GM23248 (cell line): ENCODE data around the gene HOXB5. TPM values are rescaled to one million over a fixed set of nuclear protein-coding genes. Genes with fewer than 3 reads are reported as not detected.

ENCODE experiments used
- DNase-seq: peaks from one replicate; pipeline ENCODE4 v3.0.0-alpha.2; 2015
- H2AFZ ChIP-seq: fragments of 200-600 bp; sonication (generic); 2 replicates; pipeline ENCODE4 v1.6.1; 2016; ENCODE audit warnings: antibody characterized with exemption
- H3F3A ChIP-seq: fragments of 200-600 bp; sonication (generic); 2 replicates; pipeline ENCODE4 v1.6.1; 2016; ENCODE audit warnings: mild to moderate bottlenecking, antibody characterized with exemption, mixed run types; ENCODE audit not compliant: insufficient read depth
- H3K27ac ChIP-seq: fragments of 200-600 bp; sonication (generic); 2 replicates; pipeline ENCODE4 v1.5.1; 2016; ENCODE audit warnings: mild to moderate bottlenecking
- H3K27me3 ChIP-seq: fragments of 200-600 bp; sonication (generic); replicated peaks from 2 replicates; pipeline ENCODE4 v1.6.1; 2016; ENCODE audit warnings: mild to moderate bottlenecking; ENCODE audit not compliant: insufficient read depth
- H3K36me3 ChIP-seq: fragments of 200-600 bp; sonication (generic); 2 replicates; pipeline ENCODE4 v1.6.1; 2016; ENCODE audit warnings: low read depth, mild to moderate bottlenecking
- H3K4me1 ChIP-seq: fragments of 200-600 bp; sonication (generic); 2 replicates; pipeline ENCODE4 v1.6.1; 2016; ENCODE audit warnings: mild to moderate bottlenecking; ENCODE audit not compliant: insufficient read depth
- H3K4me2 ChIP-seq: fragments of 200-600 bp; sonication (generic); one replicate; pipeline ENCODE4 v1.6.1; 2016; ENCODE audit warnings: mild to moderate bottlenecking; ENCODE audit not compliant: unreplicated experiment
- H3K4me3 ChIP-seq: fragments of 200-600 bp; sonication (generic); 2 replicates; pipeline ENCODE4 v1.5.1; 2016; ENCODE audit warnings: mild to moderate bottlenecking
- H3K79me2 ChIP-seq: fragments of 200-600 bp; sonication (generic); 2 replicates; pipeline ENCODE4 v1.6.1; 2016; ENCODE audit warnings: mild to moderate bottlenecking; ENCODE audit not compliant: insufficient read depth
- H3K9ac ChIP-seq: fragments of 200-600 bp; sonication (generic); 2 replicates; pipeline ENCODE4 v1.6.1; 2016; ENCODE audit warnings: mild to moderate bottlenecking
- H3K9me2 ChIP-seq: fragments of 200-600 bp; sonication (generic); 2 replicates; pipeline ENCODE4 v1.6.1; 2016; ENCODE audit warnings: mixed run types, mild to moderate bottlenecking, moderate library complexity; ENCODE audit not compliant: insufficient read depth
- H3K9me3 ChIP-seq: fragments of 200-600 bp; sonication (generic); one replicate; pipeline ENCODE4 v1.6.1; 2017; ENCODE audit warnings: low read depth
- H4K20me1 ChIP-seq: fragments of 200-600 bp; sonication (generic); 2 replicates; pipeline ENCODE4 v1.6.0; 2016; ENCODE audit not compliant: insufficient read depth
- EZH2 ChIP-seq: fragments of 200-600 bp; sonication (generic); IDR thresholded peaks from 2 replicates; pipeline ENCODE4 v1.6.1; 2018; ENCODE audit warnings: antibody characterized with exemption, mild to moderate bottlenecking; ENCODE audit not compliant: insufficient read depth, poor library complexity, severe bottlenecking
- EZH2phosphoT487 ChIP-seq: fragments of 200-600 bp; sonication (generic); IDR thresholded peaks from 2 replicates; pipeline ENCODE4 v1.6.1; 2018; ENCODE audit warnings: antibody characterized with exemption, moderate library complexity, mild to moderate bottlenecking, low read depth; ENCODE audit not compliant: insufficient read depth
- WGBS, 2 experiments: methylation state at CpG; one replicate each; pipeline ENCODE4 v1.1.6; 2015 to 2017; ENCODE audit warnings: low lambda C conversion rate in 2 of 2, low coverage in 1 of 2; ENCODE audit errors: missing lambda C conversion rate in 2 of 2; 5-methylcytosine and 5-hydroxymethylcytosine counted together
- in situ Hi-C: fragments of 300-500 bp; cut with MboI; formaldehyde crosslinking; loops from 2 replicates; pipeline ENCODE4 v1.15.0; 2020
- polyA plus RNA-seq: library from polyadenylated mRNA; unstranded; fragments of >200 nt; fragmentation: Nextera tagmentation; extraction: Ambion mirVana; gene quantifications from 2 replicates; pipeline ENCODE4 v1.2.1, GENCODE V29; 2016
- total RNA-seq: library from RNA; depleted of rRNA; stranded (reverse); fragments of >200 nt; shearing (Covaris generic); gene quantifications from 2 replicates; pipeline ENCODE4 v1.2.3, GENCODE V29; 2014

Gene HOXB5
- total and polyA plus RNA-seq, 2 experiments from 2014 or later: 0.22 to 2.0 TPM

DNA sequence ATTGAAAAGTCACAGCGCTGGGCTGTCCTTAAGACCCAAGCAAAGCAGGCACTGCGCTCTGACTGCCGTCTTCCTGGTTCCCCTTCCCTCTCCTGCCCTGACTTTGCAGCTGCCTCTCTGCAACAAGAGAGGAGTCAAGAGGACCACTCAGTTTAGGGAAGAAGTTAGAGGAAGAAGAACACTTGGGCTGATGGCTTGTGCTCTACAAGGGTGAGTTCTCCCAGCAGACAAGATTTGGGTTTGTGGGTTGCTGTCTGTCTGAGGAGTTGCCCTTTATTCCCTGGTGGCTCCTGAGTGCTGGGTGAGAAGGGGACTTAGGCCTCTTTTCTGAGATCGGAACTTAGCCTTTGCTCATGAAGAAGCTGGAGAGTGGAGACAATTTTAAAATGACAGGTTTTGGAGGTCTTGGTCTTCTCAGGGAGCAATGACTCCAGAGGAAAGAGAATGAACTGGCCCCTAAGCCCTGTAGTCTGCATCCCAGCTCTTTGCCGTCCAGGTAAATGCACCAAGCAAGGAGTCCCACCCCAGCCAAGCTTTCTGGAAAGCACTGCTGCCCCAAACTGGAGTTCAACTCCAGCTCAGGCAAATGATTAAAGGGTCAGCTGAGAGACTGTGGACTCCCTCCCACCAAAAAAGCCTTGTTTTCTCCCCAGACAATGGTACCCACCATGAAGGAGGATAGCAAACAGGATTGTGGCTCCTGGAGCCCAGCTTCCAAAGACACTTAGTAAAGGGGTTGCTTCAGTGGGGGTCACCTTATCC lies 35.3 kb upstream of the HOXB5 start:
- in situ Hi-C loops: no loop called here
- WGBS, 2 experiments: 29 to 30% methylated on average over 5 of the region's 5 CpGs
- no peaks in the 10 kb centered on the region for H3K4me1 ChIP-seq

DNA sequence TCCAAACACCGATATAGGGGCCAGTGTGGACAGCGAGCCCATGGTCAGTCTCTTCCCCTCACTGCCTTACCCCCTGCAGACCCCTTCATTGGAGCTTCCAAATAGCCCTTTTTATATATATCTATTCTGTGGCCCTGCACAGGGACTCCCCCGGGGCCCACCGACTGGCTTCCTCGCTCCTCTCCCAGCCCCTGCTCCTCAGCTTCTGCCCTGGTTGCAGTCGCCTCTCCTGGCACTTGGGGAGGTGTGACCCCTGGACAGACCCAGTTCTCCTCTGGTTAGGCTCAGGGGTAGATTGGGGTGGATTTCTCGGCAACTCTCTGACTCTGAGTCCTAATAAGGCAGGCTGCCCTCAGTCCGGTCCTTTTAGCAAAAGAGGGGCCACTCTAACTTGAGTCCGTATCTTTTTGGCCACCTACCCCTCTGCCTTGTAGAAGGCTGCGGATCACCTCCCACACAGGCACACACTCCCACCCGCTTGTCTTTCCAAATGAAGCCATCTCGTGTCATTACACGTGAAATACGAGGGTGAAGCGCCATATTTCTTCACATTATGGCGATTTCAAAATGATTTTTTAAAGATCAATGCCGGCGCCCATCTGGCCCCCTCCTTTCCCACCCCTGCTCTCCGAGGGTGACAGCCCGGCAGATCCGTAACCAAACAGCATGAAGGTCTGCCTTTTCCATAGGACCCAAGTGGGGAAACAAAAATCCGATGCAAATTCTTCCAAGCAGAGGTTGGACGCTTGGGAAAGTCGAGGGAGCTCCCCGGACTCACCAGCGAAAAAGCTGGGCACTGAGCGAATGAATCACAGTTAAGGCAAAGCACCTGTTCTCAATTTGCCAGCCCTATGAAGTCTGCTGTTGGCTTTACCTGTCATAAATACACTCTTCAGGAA lies 34.3 kb upstream of the HOXB5 start:
- in situ Hi-C loops: no loop called here
- TF ChIP-seq EZH2 (no peak), EZH2phosphoT487 (no peak)
- no peaks in the 10 kb centered on the region for H3K79me2 ChIP-seq
- H3K27me3 ChIP-seq: peaks cover 98% of the 10 kb centered on the region
- no peak for DNase-seq
- H3K36me3 ChIP-seq: no peaks in the 10 kb centered on the region
- no peaks in the 10 kb centered on the region for H3K9me3 ChIP-seq
- H3K9ac ChIP-seq: no peak overlapping the region
- no peak overlapping the region for H2AFZ ChIP-seq
- H3K9me2 ChIP-seq: no peaks in the 10 kb centered on the region
- 10 to 11% methylated on average over 27 of the region's 27 CpGs for WGBS, 2 experiments
- no peaks in the 10 kb centered on the region for H4K20me1 ChIP-seq
- H3K4me2 ChIP-seq: no peak overlapping the region
- H3K4me3 ChIP-seq: no peak overlapping the region
- no peaks in the 10 kb centered on the region for H3F3A ChIP-seq
- H3K27ac ChIP-seq: no peak overlapping the region
- no peaks in the 10 kb centered on the region for H3K4me1 ChIP-seq

More for the DNA sequence above, 35.3 kb upstream of the HOXB5 start:
- TF ChIP-seq EZH2phosphoT487: no peak
- TF ChIP-seq EZH2: no peak
- no peak overlapping the region for H3K4me2 ChIP-seq
- H3K79me2 ChIP-seq: no peaks in the 10 kb centered on the region
- no peak overlapping the region for H3K9ac ChIP-seq
- no peak for DNase-seq
- H3K9me3 ChIP-seq: no peaks in the 10 kb centered on the region
- H2AFZ ChIP-seq: no peak overlapping the region
- no peak overlapping the region for H3K4me3 ChIP-seq
- peaks cover 98% of the 10 kb centered on the region for H3K27me3 ChIP-seq
- H3K36me3 ChIP-seq: no peaks in the 10 kb centered on the region
- H3F3A ChIP-seq: no peaks in the 10 kb centered on the region
- H4K20me1 ChIP-seq: no peaks in the 10 kb centered on the region
- no peaks in the 10 kb centered on the region for H3K9me2 ChIP-seq
- no peak overlapping the region for H3K27ac ChIP-seq

DNA sequence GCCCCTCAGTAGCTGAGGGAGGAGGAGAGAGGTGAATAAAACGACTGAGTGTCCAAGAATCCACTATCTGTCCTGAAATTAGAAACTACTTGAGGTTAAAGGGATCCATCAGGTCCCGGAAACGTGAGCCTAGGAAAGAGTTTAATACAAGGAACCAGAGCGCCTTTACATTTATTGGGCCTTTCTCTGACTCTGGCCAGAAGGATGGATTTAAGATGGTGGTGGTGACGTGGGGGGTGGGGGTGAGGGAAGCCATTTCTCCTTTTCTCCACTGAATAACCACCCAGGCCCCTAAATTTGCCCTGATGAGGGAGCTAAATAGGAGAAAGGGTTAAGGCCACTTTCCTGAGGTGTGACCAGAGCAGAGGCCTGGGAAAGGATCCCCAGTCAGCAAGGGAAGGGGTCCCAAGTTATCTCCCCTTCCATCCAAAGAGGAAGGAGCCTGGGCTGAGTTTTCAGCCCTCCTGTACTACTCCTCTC lies 33.6 kb upstream of the HOXB5 start:
- Histone ChIP-seq H3K79me2 (no peaks in the 10 kb centered on the region), H3K27me3 (peaks cover 98% of the 10 kb centered on the region), H4K20me1 (no peaks in the 10 kb centered on the region), H2AFZ (no peak overlapping the region), H3K9me3 (no peaks in the 10 kb centered on the region), H3K4me3 (no peak overlapping the region), H3K9ac (no peak overlapping the region), H3K4me1 (no peaks in the 10 kb centered on the region), H3K4me2 (no peak overlapping the region), H3F3A (no peaks in the 10 kb centered on the region), H3K9me2 (no peaks in the 10 kb centered on the region), H3K27ac (no peak overlapping the region), H3K36me3 (no peaks in the 10 kb centered on the region)
- WGBS, 2 experiments: 19 to 25% methylated on average over 5 of the region's 5 CpGs
- TF ChIP-seq EZH2phosphoT487 (0 out of 2 replicates have a peak, but pooled peaks have one; percentile 58), EZH2 (no peak)
- in situ Hi-C loops: no loop called here
- DNase-seq: no peak

DNA sequence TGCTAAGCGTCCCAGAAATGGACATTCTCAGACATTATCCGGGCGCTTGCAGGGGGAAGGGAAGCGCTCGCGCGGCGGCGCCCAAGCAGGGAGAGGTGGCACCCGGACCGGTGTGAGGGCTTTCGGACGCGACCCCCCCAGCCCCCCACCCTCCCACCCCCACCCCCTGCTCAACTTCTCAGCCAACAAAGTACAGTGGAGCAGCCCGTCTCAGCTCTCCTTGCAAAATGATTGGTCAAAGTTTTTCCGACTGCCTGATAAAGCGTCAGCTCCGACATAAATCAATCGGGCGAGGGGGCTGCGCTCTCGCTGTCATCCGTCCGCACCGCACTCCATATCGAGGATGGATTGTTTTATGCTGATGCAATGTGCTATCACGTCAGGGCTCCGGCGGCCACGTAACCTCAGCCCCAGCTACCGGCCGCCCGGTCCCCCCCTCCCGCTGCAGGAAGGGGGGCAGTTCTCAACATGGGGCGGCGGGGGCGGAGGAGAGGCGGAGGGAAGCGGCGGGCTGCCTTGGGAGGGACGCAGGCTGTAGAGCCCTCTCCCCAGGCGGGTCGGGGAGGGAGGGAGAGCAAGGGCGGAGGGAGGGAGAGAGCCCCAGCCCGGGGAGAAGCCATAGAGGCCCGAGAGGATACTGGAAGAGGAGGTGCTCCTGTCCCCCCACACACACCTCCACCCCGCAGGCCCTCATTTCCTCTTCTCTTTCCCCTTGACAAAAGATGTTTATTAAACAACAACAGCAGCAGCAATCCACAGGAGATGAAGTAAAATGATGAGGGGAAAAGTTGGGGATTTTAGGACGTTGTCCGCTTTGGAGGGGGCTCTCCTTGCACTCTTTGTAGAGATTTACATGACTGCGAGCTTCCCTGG lies 32.9 kb upstream of the HOXB5 start, which contains the start of gene HOXB9:
TSS of gene HOXB9 (minus strand) at position 114 of the 873 bp plus-strand sequence. CDS start at position 25, 89 bp downstream.
- DNase-seq: peak; percentile 51
- no peaks in the 10 kb centered on the region for H3K36me3 ChIP-seq
- H4K20me1 ChIP-seq: no peaks in the 10 kb centered on the region
- no peak within 1 kb of the TSS for H3K9ac ChIP-seq
- H3K79me2 ChIP-seq: no peaks in the 10 kb centered on the region
- no peaks in the 10 kb centered on the region for H3K9me3 ChIP-seq
- 3 to 7% methylated on average over 30 to 49 of the region's 50 CpGs for WGBS, 2 experiments
- TF ChIP-seq EZH2 (no peak), EZH2phosphoT487 (peak; percentile 81)
- no peak within 1 kb of the TSS for H3K27ac ChIP-seq
- H3K9me2 ChIP-seq: no peaks in the 10 kb centered on the region
- peak within 1 kb of the TSS; percentile 50 for H2AFZ ChIP-seq
- no peaks in the 10 kb centered on the region for H3K4me1 ChIP-seq
- H3F3A ChIP-seq: no peaks in the 10 kb centered on the region
- peaks cover 98% of the 10 kb centered on the region for H3K27me3 ChIP-seq
- in situ Hi-C loops: no loop called here
- peak within 1 kb of the TSS; percentile 62 for H3K4me2 ChIP-seq
- H3K4me3 ChIP-seq: peak within 1 kb of the TSS; percentile 41
